Effector memory CD8-positive, alpha-beta T cell (primary cell): ENCODE results near the gene RALGAPA1.
A peak's percentile ranks its signal among the peaks of the same experiment; 100 is the strongest.

Experiments used
- ATAC-seq: fragments of 150-1000 bp; cut with Tn5 transposase; replicated peaks from 2 replicates; pipeline ENCODE4 v1.10.0; 2021; ENCODE audit warnings: mild to moderate bottlenecking, moderate library complexity
- DNase-seq, 3 experiments: peaks; one replicate each; pipeline ENCODE4 v3.0.0; 2021
- H3K27ac Mint-ChIP-seq, 2 donors: one replicate each; pipeline ENCODE4 v1.8.0; 2022; ENCODE audit warnings: mild to moderate bottlenecking in 2 of 2, mixed read lengths in 2 of 2, moderate library complexity in 2 of 2
- H3K27me3 Mint-ChIP-seq, 2 donors: one replicate each; pipeline ENCODE4 v1.8.0; 2022; ENCODE audit warnings: mixed read lengths in 2 of 2
- H3K36me3 Mint-ChIP-seq: one replicate; pipeline ENCODE4 v1.8.0; 2022; ENCODE audit warnings: mild to moderate bottlenecking, moderate library complexity, mixed read lengths; ENCODE audit not compliant: insufficient read depth
- H3K4me1 Mint-ChIP-seq, 2 donors: one replicate each; pipeline ENCODE4 v1.8.0; 2022; ENCODE audit warnings: low read depth in 2 of 2, mixed read lengths in 2 of 2
- H3K4me3 Mint-ChIP-seq, 2 donors: one replicate each; pipeline ENCODE4 v1.8.0; 2022; ENCODE audit warnings: mild to moderate bottlenecking in 2 of 2, mixed read lengths in 2 of 2, moderate library complexity in 2 of 2
- H3K9me3 Mint-ChIP-seq, 2 donors: one replicate each; pipeline ENCODE4 v1.8.0; 2022; ENCODE audit warnings: mixed read lengths in 2 of 2

RALGAPA1 gene

GRCh38 chr14:35539969-35540368 is 269.1 kb downstream of the RALGAPA1 start:
- no peaks in the 10 kb centered on the region for H3K9me3 Mint-ChIP-seq
- peaks cover 0 to 2% of the 10 kb centered on the region in 2 donors for H3K4me1 Mint-ChIP-seq
- ATAC-seq (no peak), DNase-seq (no peak)
- H3K4me3 Mint-ChIP-seq = no peak overlapping the region
- peak overlapping the region in 1 of 2 donors; percentile 48 for H3K27ac Mint-ChIP-seq
- H3K36me3 Mint-ChIP-seq = peaks cover 2% of the 10 kb centered on the region
- peaks cover 0 to 14% of the 10 kb centered on the region in 2 donors for H3K27me3 Mint-ChIP-seq

GRCh38 chr14:35535483-35536112 is 273.5 kb downstream of the RALGAPA1 start:
- Mint-ChIP-seq H3K27me3 (peaks cover 23 to 42% of the 10 kb centered on the region in 2 donors), H3K27ac (no peak overlapping the region), H3K36me3 (peaks cover 2% of the 10 kb centered on the region), H3K4me1 (peaks cover 5 to 6% of the 10 kb centered on the region in 2 donors), H3K4me3 (peak overlapping the region; percentile 76 to 82), H3K9me3 (no peaks in the 10 kb centered on the region)
- no peak for ATAC-seq
- DNase-seq = no peak

GRCh38 chr14:35534873-35535482 is 274.1 kb downstream of the RALGAPA1 start:
- ATAC-seq (peak; percentile 88), DNase-seq (peak; percentile 50 to 65 (median 63))
- Mint-ChIP-seq H3K4me3 (peak overlapping the region; percentile 76 to 82), H3K9me3 (no peaks in the 10 kb centered on the region), H3K27me3 (peaks cover 29 to 48% of the 10 kb centered on the region in 2 donors), H3K27ac (no peak overlapping the region), H3K4me1 (peaks cover 5 to 6% of the 10 kb centered on the region in 2 donors), H3K36me3 (peaks cover 2% of the 10 kb centered on the region)

- H3K36me3 Mint-ChIP-seq = peaks cover 2% of the 10 kb centered on the region
- DNase-seq = peak in 1 of 3 experiments; percentile 0
- no peak overlapping the region for H3K27ac Mint-ChIP-seq
Measured at GRCh38 chr14:35534208-35534872, 274.8 kb downstream of the RALGAPA1 start.

GRCh38 chr14:35533357-35534207 is 275.5 kb downstream of the RALGAPA1 start, which contains the start of gene INSM2:
Gene INSM2, plus strand, starts transcription at chr14:35534164. Its CDS starts 89 bp downstream, at chr14:35534253.
- Mint-ChIP-seq H3K4me3 (peak within 1 kb of the TSS; percentile 76 to 82), H3K4me1 (peaks cover 5 to 6% of the 10 kb centered on the region in 2 donors), H3K36me3 (peaks cover 2% of the 10 kb centered on the region), H3K27ac (no peak within 1 kb of the TSS), H3K27me3 (peaks cover 39 to 56% of the 10 kb centered on the region in 2 donors), H3K9me3 (no peaks in the 10 kb centered on the region)
- peak; percentile 4 to 24 (median 22) for DNase-seq
- ATAC-seq = peak; percentile 58

More at GRCh38 chr14:35534208-35534872, 274.8 kb downstream of the RALGAPA1 start:
- peaks cover 35 to 55% of the 10 kb centered on the region in 2 donors for H3K27me3 Mint-ChIP-seq
- peaks cover 5 to 6% of the 10 kb centered on the region in 2 donors for H3K4me1 Mint-ChIP-seq
- peak; percentile 20 for ATAC-seq
- H3K4me3 Mint-ChIP-seq = peak overlapping the region; percentile 76 to 82
- no peaks in the 10 kb centered on the region for H3K9me3 Mint-ChIP-seq

GRCh38 chr14:35532783-35533356 is 276.2 kb downstream of the RALGAPA1 start:
- peak overlapping the region; percentile 74 to 82 for H3K4me3 Mint-ChIP-seq
- peaks cover 5 to 6% of the 10 kb centered on the region in 2 donors for H3K4me1 Mint-ChIP-seq
- no peak overlapping the region for H3K27ac Mint-ChIP-seq
- ATAC-seq = no peak
- no peak for DNase-seq
- no peaks in the 10 kb centered on the region for H3K9me3 Mint-ChIP-seq
- peaks cover 43 to 56% of the 10 kb centered on the region in 2 donors for H3K27me3 Mint-ChIP-seq
- H3K36me3 Mint-ChIP-seq = peaks cover 2% of the 10 kb centered on the region

GRCh38 chr14:35531960-35532747 is 276.9 kb downstream of the RALGAPA1 start:
- H3K4me1 Mint-ChIP-seq = peaks cover 5 to 6% of the 10 kb centered on the region in 2 donors
- ATAC-seq (no peak), DNase-seq (no peak)
- H3K27ac Mint-ChIP-seq = no peak overlapping the region
- peaks cover 43 to 56% of the 10 kb centered on the region in 2 donors for H3K27me3 Mint-ChIP-seq
- H3K4me3 Mint-ChIP-seq = no peak overlapping the region
- no peaks in the 10 kb centered on the region for H3K36me3 Mint-ChIP-seq
- H3K9me3 Mint-ChIP-seq = no peaks in the 10 kb centered on the region

- Mint-ChIP-seq H3K9me3 (no peaks in the 10 kb centered on the region), H3K36me3 (no peaks in the 10 kb centered on the region), H3K4me1 (no peaks in the 10 kb centered on the region), H3K27me3 (peaks cover 27 to 56% of the 10 kb centered on the region in 2 donors), H3K4me3 (no peak overlapping the region), H3K27ac (no peak overlapping the region)
- ATAC-seq (no peak), DNase-seq (no peak)
Measured at GRCh38 chr14:35526962-35527361, 282.1 kb downstream of the RALGAPA1 start.

GRCh38 chr14:35525695-35526094 is 283.4 kb downstream of the RALGAPA1 start:
- Mint-ChIP-seq H3K27ac (no peak overlapping the region), H3K4me1 (no peaks in the 10 kb centered on the region), H3K27me3 (peaks cover 26 to 55% of the 10 kb centered on the region in 2 donors), H3K9me3 (no peaks in the 10 kb centered on the region), H3K36me3 (no peaks in the 10 kb centered on the region), H3K4me3 (no peak overlapping the region)
- DNase-seq (no peak), ATAC-seq (no peak)

- DNase-seq = no peak
- H3K36me3 Mint-ChIP-seq = no peaks in the 10 kb centered on the region
- H3K4me1 Mint-ChIP-seq = no peaks in the 10 kb centered on the region
- no peak overlapping the region for H3K4me3 Mint-ChIP-seq
- no peak overlapping the region for H3K27ac Mint-ChIP-seq
- peaks cover 17 to 41% of the 10 kb centered on the region in 2 donors for H3K27me3 Mint-ChIP-seq
- H3K9me3 Mint-ChIP-seq = no peaks in the 10 kb centered on the region
- no peak for ATAC-seq
Measured at GRCh38 chr14:35519986-35520385, 289.1 kb downstream of the RALGAPA1 start.

GRCh38 chr14:35515916-35516315 is 293.2 kb downstream of the RALGAPA1 start:
- H3K4me1 Mint-ChIP-seq = no peaks in the 10 kb centered on the region
- DNase-seq (no peak), ATAC-seq (no peak)
- H3K9me3 Mint-ChIP-seq = no peaks in the 10 kb centered on the region
- H3K27me3 Mint-ChIP-seq = peaks cover 14 to 25% of the 10 kb centered on the region in 2 donors
- no peaks in the 10 kb centered on the region for H3K36me3 Mint-ChIP-seq
- no peak overlapping the region for H3K4me3 Mint-ChIP-seq
- H3K27ac Mint-ChIP-seq = no peak overlapping the region

GRCh38 chr14:35512765-35513164 is 296.3 kb downstream of the RALGAPA1 start:
- H3K27me3 Mint-ChIP-seq = peaks cover 12 to 34% of the 10 kb centered on the region in 2 donors
- H3K9me3 Mint-ChIP-seq = no peaks in the 10 kb centered on the region
- H3K36me3 Mint-ChIP-seq = no peaks in the 10 kb centered on the region
- ATAC-seq = no peak
- DNase-seq = no peak
- H3K27ac Mint-ChIP-seq = no peak overlapping the region
- H3K4me3 Mint-ChIP-seq = no peak overlapping the region
- H3K4me1 Mint-ChIP-seq = no peaks in the 10 kb centered on the region
